K562 (cell line): ENCODE measurements around the gene FHIP2A. TPM values are rescaled to one million over a fixed set of nuclear protein-coding genes. Genes with fewer than 3 reads are reported as not detected.
"Not testable (repeated sequence)": the region's sequence is repeated elsewhere in the genome, so short reads cannot be mapped to it uniquely, and the experiment has no call there.

Experiments
- ATAC-seq: fragments of 200-7000 bp; cut with Tn5 transposase; 3 replicates; pipeline ENCODE4 v1.9.1; 2020; ENCODE audit warnings: moderate library complexity
- BruUV-seq: library from RNA; stranded (reverse); fragments of 400-500 nt; replicated peaks from 2 replicates; lab custom pipeline; 2021; lab: Mats Ljungman, UMichigan
- CTCF ChIA-PET: fragments of 300-600 bp; formaldehyde crosslinking; extraction: SDS; loops from one replicate; lab custom pipeline; 2021; ENCODE audit warnings: low intra/inter-chr PET ratio; lab: Yijun Ruan, JAX
- POLR2A ChIA-PET: fragments of 300-600, 350-650 bp; sonication (Branson Sonifier 250); formaldehyde crosslinking; extraction: SDS; loops from one replicate; lab custom pipeline; 2021; ENCODE audit warnings: antibody characterized with exemption, inconsistent platforms; lab: Yijun Ruan, JAX
- DNase-seq, 4 experiments: peaks; one replicate each; pipeline versions ENCODE4 v3.0.0 to v3.0.0-alpha.2; 2011 to 2018; ENCODE audit warnings: low spot score in 3 of 4, mixed read lengths in 3 of 4; ENCODE audit errors: extremely low read depth in 1 of 4
- FAIRE-seq: peaks from 2 replicates; lab custom pipeline; 2011; peaks lifted over from hg19 to GRCh38; lab: Jason Lieb, UNC
- H2AFZ ChIP-seq: 2 replicates; pipeline ENCODE4 v1.6.0; 2011; ENCODE audit warnings: low read depth, low read length, control low read depth, inconsistent platforms
- H3K27ac ChIP-seq: fragments of 200-600 bp; 3 replicates; pipeline ENCODE4 v1.8.0; 2011; ENCODE audit warnings: low read depth, mild to moderate bottlenecking, control low read depth, inconsistent platforms, low read length, moderate library complexity, mixed read lengths; ENCODE audit errors: extremely low read depth
- H3K27me3 ChIP-seq, 2 experiments: fragments of 300-600 bp in 1 of 2; 2 replicates in 1 of 2; 3 replicates in 1 of 2; pipeline versions ENCODE4 v1.6.0 to v1.8.0; 2011; ENCODE audit warnings: inconsistent platforms in 2 of 2, low read length in 2 of 2, mild to moderate bottlenecking in 1 of 2, mixed read lengths in 1 of 2, moderate library complexity in 1 of 2; ENCODE audit not compliant: control insufficient read depth in 2 of 2, insufficient read depth in 2 of 2
- H3K36me3 ChIP-seq: fragments of 300-600 bp; 3 replicates; pipeline ENCODE4 v1.8.0; 2011; ENCODE audit warnings: mild to moderate bottlenecking, low read length, inconsistent platforms; ENCODE audit not compliant: control insufficient read depth, insufficient read depth
- H3K4me1 ChIP-seq, 2 experiments: fragments of 200-600 bp in 1 of 2; replicated peaks in 1 of 2; 2 replicates in 1 of 2; 3 replicates in 1 of 2; pipeline versions ENCODE4 v1.5.1 to v1.8.0; 2011; ENCODE audit warnings: inconsistent platforms in 2 of 2, low read length in 2 of 2, mild to moderate bottlenecking in 1 of 2, mixed read lengths in 1 of 2, moderate library complexity in 1 of 2; ENCODE audit not compliant: control insufficient read depth in 2 of 2, insufficient read depth in 2 of 2
- H3K4me2 ChIP-seq: 2 replicates; pipeline ENCODE4 v1.6.1; 2011; ENCODE audit warnings: low read length, control low read depth, inconsistent platforms, mixed read lengths; ENCODE audit not compliant: insufficient read depth
- H3K4me3 ChIP-seq: fragments of 200-600 bp; sonication (generic), shearing (Covaris generic); 2 replicates; pipeline ENCODE4 v1.5.1; 2016; ENCODE audit warnings: control low read depth, inconsistent platforms
- H3K79me2 ChIP-seq: fragments of 200-600 bp; 3 replicates; pipeline ENCODE4 v1.8.0; 2011; ENCODE audit warnings: low read length, inconsistent platforms; ENCODE audit not compliant: control insufficient read depth, insufficient read depth
- H3K9ac ChIP-seq, 2 experiments: 2 replicates each; pipeline versions ENCODE4 v1.6.0 to v1.6.1; 2011; ENCODE audit warnings: low read depth in 2 of 2, low read length in 2 of 2, control low read depth in 1 of 2, inconsistent platforms in 1 of 2, mild to moderate bottlenecking in 1 of 2, mixed read lengths in 1 of 2; ENCODE audit not compliant: insufficient read depth in 1 of 2
- H3K9me1 ChIP-seq: one replicate; pipeline ENCODE4 v1.6.0; 2011; ENCODE audit warnings: inconsistent platforms, mild to moderate bottlenecking, low read length, moderate library complexity; ENCODE audit not compliant: control insufficient read depth, insufficient read depth
- H3K9me3 ChIP-seq: replicated peaks from 2 replicates; pipeline ENCODE4 v1.5.1; 2011; ENCODE audit warnings: low read depth, low read length, inconsistent platforms; ENCODE audit not compliant: control insufficient read depth, insufficient read depth
- H4K20me1 ChIP-seq: replicated peaks from 2 replicates; pipeline ENCODE4 v1.6.1; 2011; ENCODE audit warnings: low read length, inconsistent platforms, mixed read lengths; ENCODE audit not compliant: control insufficient read depth, insufficient read depth
- ETV5 ChIP-seq: sonication (generic); formaldehyde crosslinking; IDR thresholded peaks from 2 replicates; pipeline ENCODE4 v1.4.0; 2020; ENCODE audit warnings: low read depth, mild to moderate bottlenecking, missing genetic modification reagents
- LARP7 ChIP-seq: fragments of 450-650 bp; IDR thresholded peaks from 2 replicates; pipeline ENCODE4 v1.6.1; 2016
- WGBS: fragments of 100-300 bp; shearing (Covaris generic); methylation state at CpG from one replicate; pipeline ENCODE4 v1.1.6; 2016; ENCODE audit warnings: low coverage, mixed read lengths; ENCODE audit not compliant: insufficient coverage; ENCODE audit errors: missing lambda C conversion rate; 5-methylcytosine and 5-hydroxymethylcytosine counted together
- in situ Hi-C: fragments of 300-500 bp; cut with MboI; formaldehyde crosslinking; loops from 4 replicates; pipeline ENCODE4 v1.15.0; 2018; ENCODE audit warnings: inconsistent platforms, mixed read lengths
- intact Hi-C: fragments of 100-400 bp; cut with micrococcal nuclease; formaldehyde crosslinking; loops from 2 replicates; pipeline ENCODE4 v1.14.2; 2022
- polyA plus RNA-seq, 8 experiments: library from polyadenylated mRNA; depleted of rRNA in 4 of 8; stranded (reverse) in 5 of 8; unstranded in 3 of 8; fragments of >200 nt; fragmentation: Nextera tagmentation in 2 of 8; fragmentation: Illumina TruSeq in 1 of 8; extraction: Ambion mirVana in 2 of 8; extraction: Trizol in 1 of 8; gene quantifications; 2 replicates each; pipeline versions ENCODE4 v1.2.1 to v1.2.3, GENCODE V29; 2011 to 2014; ENCODE audit warnings: inconsistent platforms in 1 of 8, missing spikeins in 1 of 8
- total RNA-seq, 7 experiments: library from RNA; depleted of rRNA in 6 of 7; stranded (reverse); fragments of >200 nt in 6 of 7; fragmentation: Illumina TruSeq in 2 of 7; extraction: Trizol in 2 of 7; gene quantifications; 2 replicates each; pipeline versions ENCODE4 v1.2.1 to v1.2.3, GENCODE V29; 2011 to 2021; ENCODE audit warnings: low replicate concordance in 1 of 7

Gene FHIP2A
- total and polyA plus RNA-seq, 9 of the 15 experiments (the other 6 are each of a cell fraction or from before 2014, with no cell fraction given): 1.5 to 7.4 (median 3.3) TPM

DNA sequence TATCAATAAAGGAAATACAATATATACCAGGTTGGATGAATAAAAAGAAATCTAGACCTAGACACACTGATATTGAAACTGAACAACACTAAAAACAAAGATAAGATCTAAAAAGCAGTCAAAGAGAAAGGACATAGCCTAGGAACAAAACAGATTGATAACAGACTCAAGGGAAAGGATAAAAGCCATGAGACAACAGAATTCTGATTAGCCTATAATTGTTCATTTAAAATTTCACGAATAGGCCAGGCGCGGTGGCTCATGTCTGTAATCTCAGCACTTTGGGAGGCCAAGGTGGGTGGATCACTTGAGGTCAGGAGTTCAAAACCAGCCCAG, 48.4 kb upstream of the FHIP2A start:
- intact Hi-C loops: loop anchor here (10.0 kb wide), 1 partner anchor 298 kb away; no protein-coding TSS in a partner anchor
- TF ChIP-seq LARP7: no peak
- no peak for TF ChIP-seq ETV5 (CRISPR knock-in tag)
- TF ChIP-seq, all 486 proteins: peak for 0
- Histone ChIP-seq H3K79me2 (no peaks in the 10 kb centered on the region), H3K9me3 (no peaks in the 10 kb centered on the region), H3K27me3 (no peaks in the 10 kb centered on the region), H3K27ac (no peak overlapping the region), H2AFZ (no peak overlapping the region), H3K36me3 (no peaks in the 10 kb centered on the region), H3K9me1 (no peaks in the 10 kb centered on the region), H4K20me1 (no peaks in the 10 kb centered on the region), H3K4me2 (no peak overlapping the region), H3K4me1 (peaks cover 0 to 4% of the 10 kb centered on the region in 2 experiments; a peak in 1 of 5 replicates), H3K4me3 (no peak overlapping the region), H3K9ac (no peak overlapping the region)
- in situ Hi-C loops: no loop called here
- ChIA-PET POLR2A (interaction anchor here (0.6 kb wide), 1 partner anchor 49 kb away, joined by 3 read pairs; no protein-coding TSS in a partner anchor), CTCF (no interaction called here)
- FAIRE-seq: no peak
- no peak for DNase-seq
- no peak for ATAC-seq
- BruUV-seq: no TSS peak
- WGBS: 0% methylated on average over 3 of the region's 3 CpGs

DNA sequence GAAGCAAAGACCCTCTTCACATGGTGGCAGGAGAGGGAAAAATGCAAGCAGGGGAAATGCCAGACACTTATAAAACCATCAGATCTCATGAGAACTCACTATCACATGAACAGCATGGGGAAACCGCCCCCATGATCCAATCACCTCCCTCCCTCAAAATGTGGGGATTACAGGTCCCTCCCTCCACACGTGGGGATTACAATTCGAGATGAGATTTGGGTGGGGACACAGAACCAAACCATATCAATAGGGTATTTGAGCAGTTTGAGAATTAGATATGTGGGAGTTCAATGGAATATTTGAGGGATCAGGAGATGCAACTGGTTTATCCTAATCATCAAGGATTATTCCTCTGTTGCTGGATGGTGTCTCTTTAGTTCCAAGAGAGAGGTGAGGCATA, 46.5 kb upstream of the FHIP2A start:
- H3K4me2 ChIP-seq, H3K27me3 ChIP-seq, H3K4me3 ChIP-seq, H3K79me2 ChIP-seq, H3K36me3 ChIP-seq, H3K27ac ChIP-seq, H3K4me1 ChIP-seq, BruUV-seq, H3K9ac ChIP-seq, DNase-seq, H2AFZ ChIP-seq, CTCF ChIA-PET, H4K20me1 ChIP-seq, H3K9me1 ChIP-seq, H3K9me3 ChIP-seq, FAIRE-seq, POLR2A ChIA-PET, in situ Hi-C loops, ATAC-seq: not testable (repeated sequence)
- 0% methylated on average over 2 of the region's 3 CpGs for WGBS
- intact Hi-C loops: loop anchor here (10.0 kb wide), 1 partner anchor 300 kb away; no protein-coding TSS in a partner anchor
